ENCODE results near the gene BACE1.
A peak's percentile ranks its signal among the peaks of the same experiment; 100 is the strongest.

Gene BACE1

DNA sequence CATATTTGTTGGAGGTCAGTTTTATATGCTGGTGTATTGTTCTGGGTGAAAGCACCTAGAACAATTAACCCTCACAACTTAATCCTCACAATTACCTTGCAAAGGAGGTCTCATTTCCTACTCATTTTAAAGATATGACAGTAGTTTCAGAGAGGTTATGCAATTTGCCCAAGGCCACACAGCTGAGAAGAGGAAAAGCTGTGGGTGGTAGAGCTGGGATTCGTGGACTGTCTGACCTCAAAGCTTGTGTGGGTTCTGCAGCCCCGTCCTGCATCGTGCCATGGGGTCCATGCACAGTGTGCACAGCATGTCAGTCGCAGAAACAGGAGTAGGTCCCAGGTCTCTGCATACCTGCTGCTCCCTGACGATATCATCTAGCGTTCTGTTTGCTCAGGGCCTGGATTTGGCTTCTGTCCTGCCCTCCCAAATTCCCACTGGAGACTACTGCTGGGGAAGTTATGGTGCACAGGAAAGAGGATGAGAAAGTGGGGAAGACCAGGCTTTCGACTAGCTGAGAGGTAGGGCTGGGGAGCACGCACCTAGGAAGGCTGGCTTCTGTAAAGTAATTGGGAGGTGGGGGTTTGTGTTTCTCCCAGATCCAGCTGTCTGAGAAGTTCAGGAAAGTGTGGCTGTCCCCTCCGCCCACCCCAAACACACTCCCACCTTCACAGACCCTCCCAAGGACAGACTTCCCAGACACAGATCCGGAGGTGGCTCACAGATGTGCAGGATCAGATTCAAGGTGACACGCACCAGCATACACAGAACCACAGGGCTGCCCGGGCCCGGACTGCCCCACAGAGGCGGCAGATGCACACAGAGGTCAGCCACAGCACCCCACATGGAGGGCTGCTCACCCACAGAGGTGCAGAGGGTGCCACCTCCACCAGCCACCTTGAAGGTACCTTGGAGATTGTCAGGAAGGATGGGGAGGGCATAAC lies 2.0 kb downstream of the BACE1 start:
- Histone ChIP-seq H3K36me3 (no peaks in the 10 kb centered on the region), H3K4me3 (ENCODE audit: low read depth, low read length) (peak overlapping the region; percentile 95), H3K27me3 (no peaks in the 10 kb centered on the region), H3K9me3 (no peaks in the 10 kb centered on the region), H3K4me1 (no peaks in the 10 kb centered on the region)
- TF ChIP-seq, protein P1, sequence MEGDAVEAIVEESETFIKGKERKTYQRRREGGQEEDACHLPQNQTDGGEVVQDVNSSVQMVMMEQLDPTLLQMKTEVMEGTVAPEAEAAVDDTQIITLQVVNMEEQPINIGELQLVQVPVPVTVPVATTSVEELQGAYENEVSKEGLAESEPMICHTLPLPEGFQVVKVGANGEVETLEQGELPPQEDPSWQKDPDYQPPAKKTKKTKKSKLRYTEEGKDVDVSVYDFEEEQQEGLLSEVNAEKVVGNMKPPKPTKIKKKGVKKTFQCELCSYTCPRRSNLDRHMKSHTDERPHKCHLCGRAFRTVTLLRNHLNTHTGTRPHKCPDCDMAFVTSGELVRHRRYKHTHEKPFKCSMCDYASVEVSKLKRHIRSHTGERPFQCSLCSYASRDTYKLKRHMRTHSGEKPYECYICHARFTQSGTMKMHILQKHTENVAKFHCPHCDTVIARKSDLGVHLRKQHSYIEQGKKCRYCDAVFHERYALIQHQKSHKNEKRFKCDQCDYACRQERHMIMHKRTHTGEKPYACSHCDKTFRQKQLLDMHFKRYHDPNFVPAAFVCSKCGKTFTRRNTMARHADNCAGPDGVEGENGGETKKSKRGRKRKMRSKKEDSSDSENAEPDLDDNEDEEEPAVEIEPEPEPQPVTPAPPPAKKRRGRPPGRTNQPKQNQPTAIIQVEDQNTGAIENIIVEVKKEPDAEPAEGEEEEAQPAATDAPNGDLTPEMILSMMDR (IDR thresholded peaks at IDR 0.05; ENCODE audit: low read depth, low read length) = no peak
- no peak for DNase-seq

DNA sequence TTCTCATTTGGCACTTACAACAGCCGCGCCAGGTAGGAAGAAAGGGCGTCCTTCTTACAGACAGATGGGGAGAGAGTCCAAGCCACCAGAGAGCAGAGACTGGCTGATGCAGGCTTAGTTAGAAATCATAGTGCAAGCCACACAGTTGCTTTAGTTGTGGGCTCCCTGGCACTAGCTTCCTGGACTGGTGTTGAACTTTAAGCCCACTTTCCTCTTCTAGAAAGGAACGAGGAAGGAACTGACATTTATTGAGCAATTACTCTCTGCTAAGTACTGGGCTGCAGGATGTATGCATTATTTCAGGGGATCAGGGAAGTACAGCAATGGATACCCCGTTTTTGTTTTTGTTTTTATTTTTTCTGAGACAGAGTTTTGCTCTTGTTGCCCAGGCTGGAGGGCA lies 3.0 kb downstream of the BACE1 start:
- Histone ChIP-seq H3K36me3 (no peaks in the 10 kb centered on the region), H3K27me3 (no peaks in the 10 kb centered on the region), H3K4me1 (no peaks in the 10 kb centered on the region), H3K9me3 (no peaks in the 10 kb centered on the region), H3K4me3 (ENCODE audit: low read depth, low read length) (no peak overlapping the region)
- TF ChIP-seq, protein P1 (IDR thresholded peaks at IDR 0.05; ENCODE audit: low read depth, low read length) = no peak
- DNase-seq = no peak

DNA sequence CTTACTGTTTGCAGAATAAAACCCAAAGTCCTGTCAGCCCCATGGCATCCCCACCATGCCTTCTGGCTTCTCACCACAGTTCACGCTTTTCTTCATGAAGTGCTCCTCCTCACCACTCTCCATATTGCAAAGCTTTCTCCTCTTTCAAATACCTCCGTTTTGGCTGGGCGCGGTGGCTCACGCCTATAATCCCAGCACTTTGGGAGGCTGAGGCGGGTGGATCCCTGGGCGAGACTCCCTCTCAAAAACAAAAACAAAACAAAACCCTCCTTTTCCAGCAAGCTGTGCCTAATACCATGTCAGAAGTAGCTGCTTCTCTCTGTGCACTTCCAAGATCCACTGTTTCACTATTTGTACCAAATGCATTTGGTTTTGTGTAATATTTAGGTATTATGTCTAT lies 6.7 kb downstream of the BACE1 start:
- H3K36me3 ChIP-seq = no peaks in the 10 kb centered on the region

DNA sequence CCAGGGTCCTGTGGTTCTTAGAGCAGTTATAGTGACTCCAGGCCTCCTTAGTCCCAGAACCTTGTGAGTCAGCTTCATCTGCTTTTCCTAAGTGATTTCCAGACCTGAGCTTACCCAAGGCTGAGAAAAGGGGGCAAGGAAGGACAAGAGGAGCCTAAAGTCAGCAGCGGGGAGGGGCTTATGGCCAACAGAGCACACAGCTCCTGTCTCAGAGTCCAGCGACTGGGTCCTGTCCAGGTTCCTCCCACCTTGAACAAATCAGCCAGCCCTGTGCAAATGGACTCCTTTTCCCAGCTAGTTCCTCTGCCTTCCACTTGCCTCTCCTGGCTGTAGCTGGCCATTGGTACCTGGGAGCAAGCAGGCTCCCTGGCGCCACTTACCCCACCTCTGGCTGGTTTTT lies 10.9 kb downstream of the BACE1 start:
- Histone ChIP-seq H3K9me3 (no peaks in the 10 kb centered on the region), H3K36me3 (no peaks in the 10 kb centered on the region), H3K27me3 (no peaks in the 10 kb centered on the region), H3K4me3 (ENCODE audit: low read depth, low read length) (no peak overlapping the region), H3K4me1 (peaks cover 2% of the 10 kb centered on the region)
- no peak for DNase-seq
- TF ChIP-seq, protein P1 (IDR thresholded peaks at IDR 0.05; ENCODE audit: low read depth, low read length) = no peak

More for the DNA sequence above, 6.7 kb downstream of the BACE1 start:
- Histone ChIP-seq H3K27me3 (no peaks in the 10 kb centered on the region), H3K4me1 (no peaks in the 10 kb centered on the region), H3K4me3 (ENCODE audit: low read depth, low read length) (no peak overlapping the region), H3K9me3 (no peaks in the 10 kb centered on the region)
- DNase-seq = no peak
- TF ChIP-seq, protein P1 (IDR thresholded peaks at IDR 0.05; ENCODE audit: low read depth, low read length) = no peak

DNA sequence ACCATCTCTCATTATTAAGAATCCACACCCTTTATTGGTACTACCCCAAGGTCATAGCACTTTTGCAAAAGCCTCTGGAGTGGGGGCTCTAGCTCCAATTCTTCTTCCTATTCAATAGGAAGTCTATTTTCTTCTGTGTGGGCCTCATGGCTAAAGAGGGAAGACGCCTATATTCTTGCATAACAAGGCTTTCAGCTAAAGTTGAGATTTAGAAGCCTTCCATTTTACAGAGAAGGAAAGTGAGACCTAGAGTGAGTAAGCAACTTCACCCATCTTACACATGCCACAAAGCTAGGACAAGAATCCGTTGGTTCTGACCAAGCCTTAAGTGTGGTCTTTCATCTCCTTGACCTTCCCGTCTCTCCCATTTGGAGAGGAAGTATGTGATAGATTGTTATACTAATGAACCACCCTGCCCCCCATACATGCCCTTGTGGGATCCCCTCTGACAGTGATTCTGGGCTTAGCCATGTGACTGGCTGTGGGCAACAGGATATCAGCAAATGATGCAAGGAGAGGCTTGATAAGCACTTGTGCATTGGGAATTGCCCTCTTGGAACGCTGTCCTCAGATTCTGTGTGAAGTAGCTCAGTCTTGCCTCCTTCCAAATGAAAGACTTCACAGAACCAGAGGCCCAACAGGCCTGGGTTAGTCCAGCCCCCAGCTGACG lies 12.3 kb downstream of the BACE1 start:
- TF ChIP-seq, protein P1 (IDR thresholded peaks at IDR 0.05; ENCODE audit: low read depth, low read length) = no peak
- Histone ChIP-seq H3K9me3 (no peaks in the 10 kb centered on the region), H3K27me3 (no peaks in the 10 kb centered on the region), H3K36me3 (no peaks in the 10 kb centered on the region), H3K4me3 (ENCODE audit: low read depth, low read length) (no peak overlapping the region), H3K4me1 (peaks cover 11% of the 10 kb centered on the region)
- no peak for DNase-seq

DNA sequence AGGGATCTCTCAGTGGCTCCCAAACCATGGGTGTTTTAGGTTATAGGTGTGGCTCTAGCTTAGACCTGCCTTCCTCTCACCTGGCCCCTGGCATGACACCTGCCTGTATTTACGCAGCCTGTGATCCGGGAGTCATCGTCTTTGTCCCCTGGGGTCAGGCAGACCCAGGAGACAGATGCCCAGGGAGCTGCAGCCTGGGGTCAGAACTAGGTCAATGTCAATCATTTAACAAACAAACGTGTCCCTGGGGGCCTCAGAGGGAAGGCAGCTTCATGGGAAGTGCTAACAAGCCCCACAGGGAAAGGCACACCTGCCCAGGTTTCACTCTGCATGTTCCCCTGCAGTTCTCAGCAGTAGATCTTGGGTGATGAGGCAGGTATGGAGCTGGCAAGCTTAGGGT lies 13.0 kb downstream of the BACE1 start:
- Histone ChIP-seq H3K9me3 (no peaks in the 10 kb centered on the region), H3K36me3 (no peaks in the 10 kb centered on the region), H3K27me3 (no peaks in the 10 kb centered on the region), H3K4me3 (ENCODE audit: low read depth, low read length) (no peak overlapping the region), H3K4me1 (peaks cover 11% of the 10 kb centered on the region)
- TF ChIP-seq, protein P1 (IDR thresholded peaks at IDR 0.05; ENCODE audit: low read depth, low read length) = no peak
- DNase-seq = no peak

All from BE2C (cell line).